GM12801 (cell line): ENCODE measurements around the gene RERE.

Experiments
- TF ChIP-seq, protein P1 (sequence below): IDR thresholded peaks from one replicate; pipeline ENCODE4 v1.5.1; 2011; ENCODE audit warnings: control low read depth; ENCODE audit not compliant: insufficient read length; ENCODE audit errors: extremely low read depth

The RERE gene

DNA sequence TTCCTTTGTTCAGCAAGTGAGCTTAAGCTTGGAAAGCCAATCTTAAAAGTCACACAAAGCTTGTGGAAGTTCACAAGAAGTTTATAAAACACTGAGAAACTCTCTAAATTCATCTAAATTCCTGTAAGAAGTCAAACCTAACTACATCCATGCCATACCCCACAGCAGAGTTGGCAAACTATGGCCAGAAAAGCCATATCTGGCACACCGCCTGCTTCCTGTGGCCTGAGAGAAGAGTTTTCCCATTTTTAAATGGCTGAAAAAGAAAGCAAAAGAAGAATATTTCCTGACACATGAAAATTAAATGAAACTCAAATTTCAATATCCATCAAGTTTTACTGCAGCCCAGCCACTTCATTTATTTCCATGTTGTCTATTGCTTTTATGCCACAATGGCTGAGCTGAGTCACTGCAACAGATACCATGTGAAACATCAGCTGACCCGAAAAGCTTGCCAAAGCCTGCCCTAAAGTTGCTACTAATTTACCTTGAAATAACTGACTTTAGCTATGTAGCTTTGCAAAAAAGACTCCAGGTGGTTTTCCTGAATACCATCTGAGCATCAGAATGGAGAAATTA lies 262.4 kb downstream of the RERE start:
- TF ChIP-seq, protein P1, sequence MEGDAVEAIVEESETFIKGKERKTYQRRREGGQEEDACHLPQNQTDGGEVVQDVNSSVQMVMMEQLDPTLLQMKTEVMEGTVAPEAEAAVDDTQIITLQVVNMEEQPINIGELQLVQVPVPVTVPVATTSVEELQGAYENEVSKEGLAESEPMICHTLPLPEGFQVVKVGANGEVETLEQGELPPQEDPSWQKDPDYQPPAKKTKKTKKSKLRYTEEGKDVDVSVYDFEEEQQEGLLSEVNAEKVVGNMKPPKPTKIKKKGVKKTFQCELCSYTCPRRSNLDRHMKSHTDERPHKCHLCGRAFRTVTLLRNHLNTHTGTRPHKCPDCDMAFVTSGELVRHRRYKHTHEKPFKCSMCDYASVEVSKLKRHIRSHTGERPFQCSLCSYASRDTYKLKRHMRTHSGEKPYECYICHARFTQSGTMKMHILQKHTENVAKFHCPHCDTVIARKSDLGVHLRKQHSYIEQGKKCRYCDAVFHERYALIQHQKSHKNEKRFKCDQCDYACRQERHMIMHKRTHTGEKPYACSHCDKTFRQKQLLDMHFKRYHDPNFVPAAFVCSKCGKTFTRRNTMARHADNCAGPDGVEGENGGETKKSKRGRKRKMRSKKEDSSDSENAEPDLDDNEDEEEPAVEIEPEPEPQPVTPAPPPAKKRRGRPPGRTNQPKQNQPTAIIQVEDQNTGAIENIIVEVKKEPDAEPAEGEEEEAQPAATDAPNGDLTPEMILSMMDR, result no peak

DNA sequence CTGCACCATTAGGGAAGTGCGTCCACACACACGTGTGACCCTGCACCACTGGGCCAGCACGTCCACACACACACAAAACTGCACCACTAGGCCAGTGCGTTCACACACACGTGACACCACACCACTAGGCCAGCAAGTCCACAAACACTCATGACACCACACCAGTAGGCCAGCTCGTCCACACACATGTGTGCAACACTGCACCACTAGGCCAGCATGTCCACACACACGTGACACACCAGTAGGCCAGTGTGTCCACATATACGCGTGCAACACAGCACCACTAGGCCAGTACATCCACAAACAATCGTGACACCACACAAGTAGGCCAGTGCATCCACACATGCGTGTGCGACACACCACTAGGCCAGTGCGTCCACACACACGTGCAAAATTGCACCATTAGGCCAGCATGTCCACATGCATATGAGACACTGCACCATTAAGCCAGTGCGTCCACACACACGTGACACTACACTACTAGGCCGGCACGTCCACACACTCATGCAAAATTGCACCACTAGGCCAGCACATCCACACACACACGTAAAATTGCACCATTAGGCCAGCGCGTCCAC lies 264.5 kb downstream of the RERE start:
- TF ChIP-seq, protein P1, result no peak

DNA sequence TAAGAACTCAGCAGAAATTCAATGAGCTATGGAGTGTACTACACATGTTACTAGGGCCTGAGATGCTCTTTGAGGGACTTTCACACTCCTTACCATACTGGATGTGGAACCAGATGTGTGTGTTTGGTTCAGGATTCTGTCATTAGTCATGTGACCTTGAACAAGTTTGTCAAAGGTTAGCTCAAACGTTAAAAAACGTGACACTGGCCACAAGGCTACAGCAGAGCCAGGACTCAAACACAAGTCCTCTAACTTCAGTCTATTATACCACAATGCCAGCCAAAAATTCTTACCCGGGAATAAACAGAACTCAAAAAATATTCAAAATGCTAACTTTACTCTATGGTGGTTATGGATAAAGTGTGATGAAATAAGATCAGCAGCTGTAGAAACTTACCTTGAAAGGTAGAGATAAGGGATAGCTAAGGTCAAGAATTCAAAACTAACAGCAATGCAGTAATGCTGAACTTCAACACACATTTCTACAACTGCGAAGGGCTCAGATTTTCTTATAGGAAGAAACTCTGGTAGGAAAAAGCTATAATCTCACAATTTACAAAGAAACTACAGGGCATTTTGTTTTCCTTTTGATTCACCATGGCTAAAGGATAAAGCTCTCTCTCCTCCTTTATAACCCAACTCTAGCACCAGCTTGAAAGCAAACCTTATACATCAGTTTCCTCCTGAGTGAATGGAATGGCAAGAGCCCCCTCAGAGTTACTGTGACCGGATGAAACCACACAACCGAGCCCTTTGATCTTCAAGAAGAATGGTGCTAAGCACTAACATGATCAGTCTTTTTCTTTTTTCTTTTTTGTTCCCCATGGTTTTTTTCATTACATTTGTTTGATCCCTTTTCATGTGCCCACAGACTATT lies 265.6 kb downstream of the RERE start:
- TF ChIP-seq, protein P1, result no peak

DNA sequence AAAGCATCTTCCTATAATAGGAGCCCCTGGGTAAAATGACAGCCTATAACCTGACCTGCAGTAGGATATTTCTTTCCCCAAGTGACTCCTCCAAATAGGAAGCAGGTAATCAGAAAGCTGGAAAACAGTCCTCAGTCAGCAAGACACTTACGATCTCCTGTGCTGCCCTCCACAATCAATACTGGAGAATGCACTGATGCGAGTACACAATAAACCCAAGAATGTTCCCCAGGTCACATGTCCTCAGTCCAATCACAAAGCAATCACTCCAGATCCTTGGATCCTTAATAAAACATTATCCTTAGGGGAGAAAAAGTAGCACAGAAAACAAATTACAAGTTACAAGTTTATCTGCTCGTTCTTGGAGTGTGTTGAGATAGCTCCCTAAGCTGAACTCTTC lies 266.4 kb downstream of the RERE start:
- TF ChIP-seq, protein P1, result no peak

DNA sequence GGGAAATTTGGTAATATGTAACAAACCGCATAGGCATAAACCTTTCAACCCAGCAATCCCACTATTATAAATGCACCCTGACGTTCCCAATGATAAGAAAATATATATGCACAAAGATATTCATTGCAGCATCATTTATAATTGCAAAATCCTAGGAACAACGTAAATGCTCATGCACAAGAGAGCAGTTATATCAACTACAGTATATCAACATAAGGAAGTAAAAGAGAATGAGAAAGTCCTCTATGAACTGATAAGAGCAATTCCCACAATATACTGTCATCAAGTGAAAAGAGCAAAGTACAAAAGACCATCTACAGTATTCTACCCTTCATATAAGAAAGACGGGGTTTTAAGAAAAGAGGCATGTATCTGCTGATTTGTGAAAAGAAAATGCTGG lies 269.6 kb downstream of the RERE start:
- TF ChIP-seq, protein P1, result no peak

DNA sequence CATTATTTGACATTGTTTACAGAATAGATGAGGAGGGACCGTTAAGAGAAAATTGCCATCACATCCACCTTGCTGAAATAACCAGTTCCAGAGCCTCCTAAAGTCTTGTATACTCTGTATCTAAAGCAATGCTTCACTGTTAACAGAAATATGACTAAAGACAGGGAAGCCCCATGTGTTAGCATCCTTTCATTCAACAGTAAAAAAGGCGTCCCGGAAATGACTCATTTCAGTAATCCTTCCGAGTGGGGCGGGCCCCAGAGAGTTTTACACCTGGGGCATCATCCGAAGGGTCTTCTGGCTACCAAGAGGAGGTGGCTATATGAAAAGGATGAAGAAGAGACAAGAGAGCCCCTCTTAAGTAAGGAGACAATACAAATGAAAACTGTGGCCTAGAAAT lies 272.4 kb downstream of the RERE start:
- TF ChIP-seq, protein P1, result no peak

DNA sequence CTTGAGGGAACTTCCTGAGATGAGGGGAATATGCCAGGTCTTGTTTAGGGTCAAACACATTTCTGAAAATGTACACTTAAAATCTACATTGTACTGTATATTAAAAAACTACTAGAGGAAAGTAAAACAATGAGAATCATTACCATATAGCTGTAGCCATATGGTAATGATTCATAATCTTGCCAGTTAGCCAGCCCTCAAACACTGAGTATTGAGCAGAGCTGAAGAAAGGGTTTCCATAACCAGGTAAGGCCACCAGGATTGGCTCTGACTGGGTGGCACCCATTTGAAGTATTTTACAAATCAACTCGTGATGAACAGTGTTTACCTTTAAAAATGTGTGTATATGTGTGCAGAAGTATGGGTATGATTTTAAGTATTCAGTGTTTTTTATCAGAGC lies 272.8 kb downstream of the RERE start:
- TF ChIP-seq, protein P1, result no peak
